GM18511 (cell line): Measurements from ENCODE around the gene LCN1.

Source experiments
- ATAC-seq: cut with Tn5 transposase; IDR thresholded peaks from one replicate; pipeline ENCODE4 v1.9.1; 2021; ENCODE audit warnings: mild to moderate bottlenecking, moderate library complexity; ENCODE audit not compliant: unreplicated experiment

LCN1 gene

DNA sequence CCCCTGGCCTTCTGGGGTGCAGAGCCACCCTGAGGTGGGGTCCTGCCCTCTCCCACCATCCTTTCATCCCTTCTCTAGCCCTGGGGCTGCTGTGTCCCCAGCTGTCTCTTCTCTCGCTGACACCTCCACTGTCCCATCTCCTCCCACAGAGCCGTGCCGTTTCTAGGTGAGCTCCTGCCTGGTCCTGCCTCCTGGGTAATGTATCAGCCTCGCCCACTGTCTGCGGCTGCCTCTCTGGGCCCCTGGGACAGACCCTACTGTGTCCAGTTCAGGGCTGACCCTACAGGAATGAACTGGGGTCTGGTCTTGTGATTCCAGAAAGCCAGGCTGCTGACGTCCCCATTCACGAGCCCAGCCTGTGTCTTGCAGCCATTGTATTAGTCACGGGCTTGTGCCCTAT is 44.4 kb downstream of the LCN1 start:
- ATAC-seq, result no peak

DNA sequence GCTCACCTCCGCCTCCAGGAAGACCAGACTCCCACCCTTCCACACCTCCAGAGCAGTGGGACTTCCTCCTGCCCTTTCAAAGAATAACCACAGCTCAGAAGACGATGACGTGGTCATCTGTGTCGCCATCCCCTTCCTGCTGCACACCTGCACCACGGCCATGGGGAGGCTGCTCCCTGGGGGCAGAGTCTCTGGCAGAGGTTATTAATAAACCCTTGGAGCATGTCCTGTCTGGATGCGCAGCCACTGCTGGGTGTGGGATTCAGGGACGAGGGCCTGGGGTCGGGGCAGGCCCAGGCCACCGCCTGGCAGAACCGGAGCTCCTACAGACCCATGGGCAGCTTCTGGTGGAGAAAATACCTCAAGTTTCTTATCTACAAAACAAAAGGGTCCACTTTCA is 45.3 kb downstream of the LCN1 start:
- no peak for ATAC-seq

DNA sequence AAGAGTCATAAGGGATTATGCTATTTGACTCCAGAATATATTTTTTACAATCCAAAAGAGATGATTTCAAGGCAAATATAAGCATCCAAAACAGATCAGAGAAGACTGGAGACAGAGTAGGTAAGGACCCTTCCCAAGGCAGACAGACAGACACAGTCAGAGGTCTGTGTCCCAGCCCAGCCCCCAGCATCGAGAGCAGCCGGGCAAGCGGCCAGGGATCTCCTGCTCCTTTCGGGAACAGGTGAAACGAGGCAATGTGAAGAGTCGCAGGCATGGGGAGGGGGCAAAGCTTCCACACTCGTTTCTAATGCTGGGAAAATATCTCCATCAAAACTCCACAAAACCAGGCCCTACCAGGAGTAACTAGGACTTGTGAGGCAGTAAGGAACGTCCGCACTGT is 46.1 kb downstream of the LCN1 start:
- ATAC-seq, result no peak

DNA sequence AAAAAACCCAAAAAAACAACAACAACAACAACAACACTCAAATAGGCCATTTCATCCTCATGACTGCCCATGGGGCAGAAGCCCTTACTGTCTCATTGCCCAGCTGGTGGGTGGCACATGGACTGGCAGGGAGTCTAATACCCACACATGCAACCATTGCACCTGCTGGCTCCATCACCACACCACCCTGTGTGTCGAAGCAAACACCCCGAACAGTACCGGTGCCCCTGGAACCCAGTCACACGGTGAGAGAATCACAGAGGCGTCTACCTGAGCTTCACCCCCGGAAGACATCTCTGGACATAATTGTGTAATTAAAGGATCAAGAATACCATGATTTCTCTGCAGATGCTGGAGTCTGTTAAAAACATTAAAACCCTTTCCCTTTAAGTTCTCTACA is 46.8 kb downstream of the LCN1 start:
- no peak for ATAC-seq

DNA sequence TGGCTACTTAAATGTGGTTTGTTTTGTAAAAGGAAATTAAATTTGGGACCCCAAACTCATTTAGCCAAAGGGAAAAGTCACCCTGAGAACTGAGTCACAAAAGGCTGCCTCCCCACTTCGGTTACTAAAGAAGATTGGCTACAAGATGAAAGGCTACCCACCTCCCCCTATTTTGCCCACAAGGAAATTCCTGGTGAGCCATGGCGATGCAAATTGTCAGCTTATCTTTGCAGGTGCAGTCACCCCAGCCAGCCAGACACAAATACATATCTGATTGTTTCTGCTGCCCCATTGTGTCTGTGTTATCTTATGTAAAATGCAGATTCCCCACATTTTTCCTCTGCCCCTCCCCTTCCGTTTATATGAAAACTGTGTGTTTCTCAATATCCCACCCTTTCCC is 49.2 kb downstream of the LCN1 start:
- ATAC-seq, result no peak

DNA sequence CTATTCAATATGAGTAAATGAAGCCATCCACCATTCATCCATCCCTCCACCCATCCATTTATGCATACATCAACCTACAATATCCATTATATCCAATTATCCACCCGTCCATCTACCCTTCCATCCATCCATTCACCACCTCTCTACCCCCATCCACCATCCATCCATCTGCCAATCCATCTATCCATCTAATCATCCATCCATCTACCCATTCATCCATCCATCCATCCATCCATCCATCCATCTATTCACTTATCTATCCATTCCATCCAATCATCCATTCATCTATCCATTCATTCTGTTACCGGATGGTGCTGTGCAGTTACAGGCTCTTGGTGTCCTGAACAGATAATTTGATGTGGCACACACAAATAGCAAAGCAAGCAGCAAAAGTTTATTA is 51.0 kb downstream of the LCN1 start:
- ATAC-seq, result no peak

DNA sequence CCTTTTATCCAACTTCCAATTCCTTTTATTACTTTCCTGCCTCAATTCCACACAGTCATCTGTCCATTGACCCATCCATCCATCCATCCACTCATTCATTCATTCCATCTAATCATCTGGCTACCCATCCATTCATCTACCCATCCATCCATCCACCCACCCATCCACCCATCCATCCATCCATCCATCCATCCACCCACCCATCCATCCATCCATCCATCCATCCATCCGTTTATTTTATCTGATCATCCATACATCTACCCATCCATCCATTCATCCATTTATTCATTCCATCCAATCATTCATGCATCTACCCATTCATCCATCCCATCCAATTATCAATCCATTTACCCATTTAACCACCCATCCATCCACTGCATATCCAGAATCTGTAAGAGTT is 51.9 kb downstream of the LCN1 start:
- ATAC-seq, result no peak

DNA sequence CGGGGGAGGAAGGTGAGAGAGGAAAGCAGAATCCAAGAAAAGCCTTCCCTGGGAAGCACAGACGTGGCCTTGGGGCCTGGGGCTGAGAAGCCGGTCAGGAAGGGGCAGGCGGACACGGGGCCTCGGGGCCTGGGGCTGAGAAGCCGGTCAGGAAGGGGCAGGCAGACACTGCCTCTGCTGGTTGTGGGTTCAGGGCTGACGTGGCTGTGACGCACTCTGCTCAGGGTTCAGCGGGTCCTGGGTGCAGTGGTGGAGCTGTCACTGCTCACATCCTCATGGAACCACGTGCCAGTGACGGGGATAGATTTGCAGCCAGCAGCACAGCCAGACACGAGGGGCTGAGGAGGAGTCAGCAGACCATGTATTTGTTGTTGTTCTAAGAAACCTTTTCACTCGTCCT is 53.1 kb downstream of the LCN1 start:
- no peak for ATAC-seq

DNA sequence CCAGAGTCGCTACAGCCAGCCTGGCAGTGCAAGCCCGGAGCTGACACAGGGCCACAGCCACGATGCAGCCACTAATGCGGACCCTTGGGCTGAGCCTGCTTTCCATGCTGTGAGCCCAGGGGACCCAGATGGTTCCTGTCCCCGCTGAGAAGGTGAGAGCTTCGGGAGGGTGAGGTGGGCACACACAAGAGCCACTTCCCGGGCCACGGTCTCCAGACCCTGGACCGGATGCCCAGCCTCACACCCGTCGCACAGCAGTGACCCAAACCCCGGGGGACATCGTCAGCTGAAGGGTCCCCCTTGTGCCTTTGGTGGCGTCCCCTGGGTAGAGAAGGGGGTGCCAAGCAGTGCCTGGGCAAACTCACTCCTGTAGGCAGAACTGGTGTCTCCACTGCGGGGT is 53.7 kb downstream of the LCN1 start:
- no peak for ATAC-seq
